ENCODE measurements around the gene INSR. TPM values are rescaled to one million over a fixed set of nuclear protein-coding genes. Genes with fewer than 3 reads are reported as not detected.

Gene INSR
- total RNA-seq, 4 donors from 2014 or later = 67.1 to 120 (median 80.2) TPM

DNA sequence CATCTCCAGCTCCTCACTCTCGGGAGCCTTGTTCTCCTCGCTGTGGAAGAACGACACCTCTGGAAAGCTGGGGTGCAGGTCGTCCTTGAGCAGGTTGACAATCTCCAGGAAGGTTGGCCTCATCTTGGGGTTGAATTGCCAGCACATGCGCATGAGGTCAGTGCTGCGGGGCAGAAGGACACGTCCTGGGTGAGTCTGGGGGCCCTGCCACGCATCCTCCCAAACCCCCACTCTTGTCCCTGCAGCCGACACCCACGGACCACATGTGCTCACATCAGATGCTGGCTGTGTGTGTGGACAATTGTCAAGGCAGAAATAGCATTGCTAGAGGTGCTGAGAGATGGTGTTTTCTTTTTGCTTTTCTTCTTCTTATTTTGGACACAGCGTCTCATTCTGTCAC lies 177.0 kb downstream of the INSR start:
- TF ChIP-seq, protein P1, sequence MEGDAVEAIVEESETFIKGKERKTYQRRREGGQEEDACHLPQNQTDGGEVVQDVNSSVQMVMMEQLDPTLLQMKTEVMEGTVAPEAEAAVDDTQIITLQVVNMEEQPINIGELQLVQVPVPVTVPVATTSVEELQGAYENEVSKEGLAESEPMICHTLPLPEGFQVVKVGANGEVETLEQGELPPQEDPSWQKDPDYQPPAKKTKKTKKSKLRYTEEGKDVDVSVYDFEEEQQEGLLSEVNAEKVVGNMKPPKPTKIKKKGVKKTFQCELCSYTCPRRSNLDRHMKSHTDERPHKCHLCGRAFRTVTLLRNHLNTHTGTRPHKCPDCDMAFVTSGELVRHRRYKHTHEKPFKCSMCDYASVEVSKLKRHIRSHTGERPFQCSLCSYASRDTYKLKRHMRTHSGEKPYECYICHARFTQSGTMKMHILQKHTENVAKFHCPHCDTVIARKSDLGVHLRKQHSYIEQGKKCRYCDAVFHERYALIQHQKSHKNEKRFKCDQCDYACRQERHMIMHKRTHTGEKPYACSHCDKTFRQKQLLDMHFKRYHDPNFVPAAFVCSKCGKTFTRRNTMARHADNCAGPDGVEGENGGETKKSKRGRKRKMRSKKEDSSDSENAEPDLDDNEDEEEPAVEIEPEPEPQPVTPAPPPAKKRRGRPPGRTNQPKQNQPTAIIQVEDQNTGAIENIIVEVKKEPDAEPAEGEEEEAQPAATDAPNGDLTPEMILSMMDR (IDR thresholded peaks at IDR 0.05) = no peak
- ATAC-seq (ENCODE audit: low FRiP score) (no peak), DNase-seq (ENCODE audit: low spot score) (no peak)

DNA sequence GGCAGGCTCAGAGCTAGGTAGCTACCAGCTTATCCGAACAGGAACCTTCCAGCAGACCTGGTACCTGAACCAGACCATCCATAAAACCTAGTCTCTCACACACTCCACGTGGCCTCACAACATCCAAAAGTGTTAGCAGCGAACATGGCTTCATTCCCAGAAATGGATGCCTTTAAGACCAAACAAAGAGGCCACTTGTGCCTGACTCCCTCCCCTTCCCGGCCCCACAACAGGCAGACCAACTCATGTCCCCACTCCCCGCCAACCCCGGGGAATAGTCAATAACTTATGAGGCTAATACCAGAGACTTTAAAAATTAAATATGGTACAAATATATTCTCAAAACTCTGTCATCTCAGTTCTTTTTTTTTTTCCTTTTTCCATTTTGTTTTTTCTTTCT lies 178.5 kb downstream of the INSR start:
- ATAC-seq (ENCODE audit: low FRiP score) (no peak), DNase-seq (ENCODE audit: low spot score) (no peak)
- TF ChIP-seq, protein P1 (IDR thresholded peaks at IDR 0.05) = no peak

DNA sequence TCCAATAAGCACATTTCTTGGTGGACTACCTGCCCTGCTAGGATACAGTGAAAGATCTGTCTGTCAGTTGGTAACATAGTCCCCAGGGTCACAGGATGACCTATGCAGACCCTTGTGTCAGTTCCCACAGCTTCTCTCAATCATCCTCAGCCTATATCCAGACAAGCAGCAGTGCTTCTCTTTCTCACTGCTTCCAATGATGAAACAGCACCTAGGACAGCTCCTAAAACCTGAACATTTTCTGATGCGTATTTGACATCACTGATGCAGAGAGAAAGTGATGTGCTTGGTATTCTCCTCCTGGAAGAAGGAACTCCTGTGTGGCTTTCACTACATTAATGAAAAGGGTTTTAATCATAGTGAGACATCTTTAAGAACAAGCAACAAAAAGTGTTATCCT lies 181.0 kb downstream of the INSR start:
- DNase-seq (ENCODE audit: low spot score) (no peak), ATAC-seq (ENCODE audit: low FRiP score) (no peak)
- TF ChIP-seq, protein P1 (IDR thresholded peaks at IDR 0.05) = no peak

DNA sequence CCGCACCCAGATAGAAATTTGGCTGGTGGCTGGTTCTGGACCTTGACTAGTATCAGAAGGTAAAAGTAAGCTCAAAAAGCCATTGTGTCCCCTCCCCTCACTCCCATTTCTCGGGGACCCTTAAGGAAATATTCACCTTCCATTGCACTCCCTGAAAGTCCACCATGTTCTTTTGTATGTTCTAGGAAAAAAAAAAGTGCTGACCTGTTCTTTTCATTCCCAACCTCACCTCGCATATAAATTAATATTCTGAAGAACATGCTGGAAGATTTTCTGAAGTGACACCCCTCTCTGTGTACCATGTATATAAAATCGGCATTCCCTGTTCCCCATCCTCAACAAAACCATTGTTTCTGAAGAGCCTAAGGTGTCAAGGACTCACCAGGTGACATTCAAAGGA lies 181.5 kb downstream of the INSR start:
- ATAC-seq (ENCODE audit: low FRiP score) (no peak), DNase-seq (ENCODE audit: low spot score) (no peak)
- TF ChIP-seq, protein P1 (IDR thresholded peaks at IDR 0.05) = no peak

DNA sequence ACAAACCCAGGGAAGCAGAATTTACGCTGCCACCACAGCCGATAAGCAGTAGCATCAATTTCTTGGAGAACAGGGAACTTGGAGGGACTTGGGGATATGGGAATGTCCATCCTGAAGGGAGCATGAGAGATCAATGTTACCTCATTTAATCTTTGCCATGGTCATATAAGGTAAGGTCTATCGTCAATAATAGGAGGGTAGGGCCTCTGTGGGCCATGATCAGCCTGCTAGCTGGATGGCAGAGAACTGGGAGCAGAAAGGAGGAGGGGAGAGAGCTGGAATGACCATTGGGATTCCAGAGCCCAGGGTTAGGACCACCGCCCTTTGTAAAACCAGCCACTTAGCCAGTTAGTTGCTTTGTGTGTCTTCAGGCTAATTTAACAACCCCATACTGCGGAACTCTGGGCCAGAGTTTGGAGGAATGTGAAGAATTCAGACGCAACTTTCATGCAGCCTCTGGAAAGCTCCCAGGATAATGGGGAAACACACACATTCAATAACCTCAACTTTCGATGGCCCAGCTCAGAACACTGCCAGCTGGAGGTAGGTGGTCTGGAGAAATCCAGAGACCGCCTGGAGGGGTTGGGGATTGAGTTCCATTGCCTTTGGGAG lies 184.4 kb downstream of the INSR start:
- ATAC-seq (ENCODE audit: low FRiP score) (no peak), DNase-seq (ENCODE audit: low spot score) (no peak)
- TF ChIP-seq, protein P1 (IDR thresholded peaks at IDR 0.05) = no peak

DNA sequence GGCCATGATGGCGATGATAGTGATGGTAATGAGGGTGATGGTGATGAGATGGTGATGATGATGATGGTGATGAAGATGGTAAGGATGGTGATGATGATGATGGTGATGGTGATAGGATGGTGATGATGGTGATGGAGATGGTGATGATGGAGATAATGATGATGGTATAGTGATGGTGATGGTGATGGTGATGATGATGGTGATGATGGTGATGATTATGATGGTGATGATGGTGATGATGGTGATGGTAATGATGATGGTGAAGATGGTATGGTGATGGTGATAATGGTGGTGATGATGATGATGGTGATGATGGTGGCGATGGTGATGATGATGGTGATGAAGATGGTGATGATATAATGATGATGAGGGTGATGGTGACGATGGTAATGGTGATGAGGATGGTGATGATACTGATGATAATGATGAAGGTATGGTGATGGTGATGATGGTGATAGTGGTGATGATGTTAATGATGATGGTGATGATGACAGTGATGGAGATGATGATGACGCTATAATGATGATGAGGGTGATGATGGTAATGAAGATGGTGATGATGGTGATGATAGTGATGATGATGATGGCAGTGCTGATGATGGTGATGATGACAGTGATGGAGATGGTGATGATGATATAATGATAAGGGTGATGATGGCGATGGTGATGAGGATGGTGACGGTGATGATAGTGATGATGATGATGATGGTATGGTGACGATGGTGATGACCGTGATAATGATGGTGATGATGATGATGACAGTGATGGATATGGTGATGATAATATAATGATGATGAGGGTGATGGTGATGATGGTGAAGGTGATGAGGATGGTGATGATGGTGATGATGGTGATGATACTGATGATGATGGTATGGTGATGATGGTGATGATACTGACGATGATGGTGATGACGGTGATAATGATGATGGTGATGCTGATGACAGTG lies 187.2 kb downstream of the INSR start:
- TF ChIP-seq, protein P1 (IDR thresholded peaks at IDR 0.05) = no peak
- ATAC-seq (ENCODE audit: low FRiP score) (no peak), DNase-seq (ENCODE audit: low spot score) (no peak)
